Central memory CD8-positive, alpha-beta T cell (primary cell): ENCODE data around the gene DDX1.
"Not testable (repeated sequence)": the region's sequence is repeated elsewhere in the genome, so short reads cannot be mapped to it uniquely, and the experiment has no call there.

Experiments used
- ATAC-seq: fragments of 150-1000 bp; cut with Tn5 transposase; replicated peaks from 2 replicates; pipeline ENCODE4 v1.10.0; 2022; ENCODE audit warnings: mild to moderate bottlenecking, moderate FRiP score, moderate number of reproducible peaks; ENCODE audit not compliant: poor library complexity, severe bottlenecking; ENCODE audit errors: extremely low read depth
- DNase-seq, 2 donors: peaks; one replicate each; pipeline ENCODE4 v3.0.0; 2021; ENCODE audit warnings: low spot score in 2 of 2
- H3K27ac Mint-ChIP-seq: one replicate; pipeline ENCODE4 v1.8.0; 2022; ENCODE audit warnings: low read depth, mild to moderate bottlenecking, moderate library complexity, mixed read lengths
- H3K27me3 Mint-ChIP-seq: one replicate; pipeline ENCODE4 v1.8.0; 2022; ENCODE audit warnings: mixed read lengths
- H3K36me3 Mint-ChIP-seq: one replicate; pipeline ENCODE4 v1.8.0; 2022; ENCODE audit warnings: mild to moderate bottlenecking, moderate library complexity, mixed read lengths; ENCODE audit not compliant: insufficient read depth
- H3K4me1 Mint-ChIP-seq: one replicate; pipeline ENCODE4 v1.8.0; 2022; ENCODE audit warnings: mixed read lengths
- H3K4me3 Mint-ChIP-seq: one replicate; pipeline ENCODE4 v1.8.0; 2022; ENCODE audit warnings: mild to moderate bottlenecking, moderate library complexity, mixed read lengths
- H3K9me3 Mint-ChIP-seq: one replicate; pipeline ENCODE4 v1.8.0; 2022; ENCODE audit warnings: mixed read lengths

DDX1 gene

DNA sequence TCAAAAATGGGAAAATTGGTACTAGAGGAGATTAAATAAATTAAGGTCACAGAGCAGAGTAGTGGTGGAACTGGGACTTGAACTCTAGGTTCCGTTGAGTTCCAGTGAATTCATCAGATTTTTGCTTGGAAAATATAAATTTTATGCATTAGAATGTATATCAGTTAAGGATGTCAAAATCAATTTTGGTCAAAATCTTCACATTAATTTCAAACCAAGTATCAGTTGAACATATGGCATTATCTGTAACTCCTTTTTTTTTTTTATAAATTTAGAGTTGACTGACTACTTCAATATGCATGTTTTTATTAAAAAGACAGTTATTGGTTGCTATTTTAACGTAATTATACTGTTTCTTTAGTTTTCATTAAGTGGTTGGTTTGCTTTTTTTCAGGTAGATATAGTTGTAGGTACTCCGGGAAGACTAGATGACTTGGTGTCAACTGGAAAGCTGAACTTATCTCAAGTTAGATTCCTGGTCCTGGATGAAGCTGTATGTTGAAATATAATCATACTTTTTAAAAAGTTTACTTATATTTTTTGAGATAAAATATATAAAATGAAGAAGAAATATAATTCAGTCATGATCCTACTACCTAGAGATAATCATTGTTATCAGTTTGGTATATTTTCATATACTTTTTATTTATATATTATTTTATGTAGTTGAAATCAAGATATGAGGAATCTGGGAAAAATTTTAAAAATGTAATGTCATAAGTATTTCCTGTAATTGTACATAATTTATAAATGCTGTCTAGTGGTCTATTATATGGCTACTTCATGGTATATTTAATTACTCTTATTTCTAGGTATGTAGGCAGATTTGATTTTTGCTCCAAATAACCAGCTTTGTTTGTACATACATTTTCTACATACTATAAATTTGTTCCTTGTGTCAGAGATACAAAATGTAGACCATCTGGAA is 25.4 kb downstream of the DDX1 start:
- Mint-ChIP-seq H3K27me3 (no peaks in the 10 kb centered on the region), H3K4me3 (no peak overlapping the region), H3K9me3 (no peaks in the 10 kb centered on the region), H3K4me1 (no peaks in the 10 kb centered on the region), H3K27ac (no peak overlapping the region), H3K36me3 (peaks cover 36% of the 10 kb centered on the region)
- ATAC-seq (no peak), DNase-seq (no peak)

DNA sequence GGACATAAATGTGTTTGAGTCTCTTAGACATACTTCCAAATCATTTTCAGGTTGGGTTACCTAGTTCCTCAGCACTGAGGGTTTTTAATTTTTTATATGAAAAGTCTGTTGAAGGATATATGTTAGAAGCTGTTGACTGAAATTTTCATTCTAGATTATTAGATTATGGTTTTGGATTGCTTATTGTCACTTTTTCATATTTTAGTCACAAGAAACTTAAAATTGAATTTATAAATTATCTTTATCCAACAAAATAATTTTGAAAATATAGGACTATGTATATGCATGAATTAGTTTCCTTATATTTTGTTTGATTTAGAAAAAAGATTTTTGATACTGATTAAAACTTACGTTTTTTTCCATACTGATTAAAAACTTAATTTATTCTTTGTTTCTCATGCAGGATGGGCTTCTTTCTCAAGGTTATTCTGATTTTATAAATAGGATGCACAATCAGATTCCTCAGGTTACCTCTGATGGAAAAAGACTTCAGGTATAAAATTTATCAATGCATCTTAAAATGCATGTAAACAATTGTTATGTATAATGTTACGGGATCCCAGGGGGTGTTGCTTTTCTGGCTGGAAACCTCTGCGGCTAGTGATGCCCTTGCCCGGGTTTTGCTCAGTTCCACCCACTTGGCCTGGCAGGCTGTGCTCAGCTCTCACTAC is 26.2 kb downstream of the DDX1 start:
- ATAC-seq (no peak), DNase-seq (no peak)
- no peak overlapping the region for H3K4me3 Mint-ChIP-seq
- H3K9me3 Mint-ChIP-seq: no peaks in the 10 kb centered on the region
- H3K27ac Mint-ChIP-seq: no peak overlapping the region
- H3K36me3 Mint-ChIP-seq: peaks cover 42% of the 10 kb centered on the region
- H3K27me3 Mint-ChIP-seq: no peaks in the 10 kb centered on the region
- H3K4me1 Mint-ChIP-seq: no peaks in the 10 kb centered on the region

DNA sequence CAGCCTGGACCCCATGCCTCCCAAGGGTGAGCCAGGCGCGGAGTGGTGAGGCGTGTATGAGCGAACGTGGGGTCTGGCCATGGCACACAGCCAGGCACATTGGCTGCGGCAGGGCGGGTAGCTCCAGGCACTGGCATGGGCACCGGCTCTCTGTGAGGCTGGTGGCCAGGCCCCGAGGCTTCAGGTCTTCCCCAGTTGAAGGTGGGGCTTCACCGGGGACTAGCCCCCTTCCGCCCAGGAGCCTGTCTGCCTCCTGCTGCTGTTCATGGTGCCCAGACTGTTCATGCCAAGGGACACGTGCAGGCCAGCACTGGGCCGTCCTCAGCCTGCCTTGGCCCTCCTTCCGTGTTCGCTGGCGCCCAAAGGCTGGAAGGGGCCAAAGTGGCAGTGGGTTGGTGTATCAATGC is 26.8 kb downstream of the DDX1 start:
- Mint-ChIP-seq H3K9me3 (no peaks in the 10 kb centered on the region), H3K4me3 (no peak overlapping the region), H3K36me3 (peaks cover 41% of the 10 kb centered on the region), H3K27ac (no peak overlapping the region), H3K4me1 (no peaks in the 10 kb centered on the region), H3K27me3 (no peaks in the 10 kb centered on the region)
- ATAC-seq: no peak
- DNase-seq: no peak

DNA sequence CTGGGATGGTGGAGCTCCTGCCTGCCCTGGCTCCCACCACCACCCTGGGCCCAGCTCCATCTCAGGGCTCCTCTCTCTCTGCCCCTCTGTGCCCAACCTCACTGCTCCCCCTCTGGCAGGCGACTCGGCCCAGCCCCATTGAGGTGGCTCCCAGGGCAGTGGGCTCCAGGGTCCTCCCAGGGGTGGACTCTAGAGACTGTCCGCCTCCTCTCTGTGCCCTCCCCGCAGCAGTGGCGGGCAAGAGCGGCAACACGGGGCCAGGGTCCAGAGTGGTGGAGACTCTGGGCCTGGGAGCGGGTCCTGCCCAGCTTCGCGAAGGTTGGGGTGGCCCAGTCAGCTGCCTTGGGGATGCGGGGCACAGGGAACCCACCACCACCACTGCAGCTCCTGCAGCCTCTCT is 27.4 kb downstream of the DDX1 start:
- DNase-seq: no peak
- Mint-ChIP-seq H3K4me1 (no peaks in the 10 kb centered on the region), H3K9me3 (no peaks in the 10 kb centered on the region), H3K27me3 (no peaks in the 10 kb centered on the region), H3K27ac (no peak overlapping the region), H3K36me3 (peaks cover 42% of the 10 kb centered on the region), H3K4me3 (no peak overlapping the region)
- no peak for ATAC-seq

DNA sequence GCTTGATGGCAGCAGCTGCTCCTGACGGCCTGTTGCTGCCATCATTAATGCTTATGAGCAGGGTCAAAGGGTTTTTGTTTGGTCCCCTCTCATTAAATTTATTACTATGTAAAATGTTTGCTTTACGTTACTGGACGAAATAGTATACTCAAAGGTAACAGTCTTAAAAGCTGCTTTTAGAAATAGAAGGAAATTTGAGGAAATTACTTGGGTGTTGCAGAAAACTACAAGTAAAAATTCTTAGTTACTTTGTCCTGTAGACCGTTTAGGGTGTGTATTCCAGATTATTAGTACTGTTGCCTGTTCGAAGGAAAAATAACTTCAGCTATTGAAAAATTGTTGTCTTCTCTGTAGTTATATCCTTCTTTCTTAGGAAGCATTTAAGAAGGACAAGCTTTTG is 27.8 kb downstream of the DDX1 start:
- H3K27me3 Mint-ChIP-seq: no peaks in the 10 kb centered on the region
- ATAC-seq (no peak), DNase-seq (no peak)
- no peak overlapping the region for H3K27ac Mint-ChIP-seq
- no peaks in the 10 kb centered on the region for H3K4me1 Mint-ChIP-seq
- H3K4me3 Mint-ChIP-seq: no peak overlapping the region
- no peaks in the 10 kb centered on the region for H3K9me3 Mint-ChIP-seq
- H3K36me3 Mint-ChIP-seq: peaks cover 44% of the 10 kb centered on the region

DNA sequence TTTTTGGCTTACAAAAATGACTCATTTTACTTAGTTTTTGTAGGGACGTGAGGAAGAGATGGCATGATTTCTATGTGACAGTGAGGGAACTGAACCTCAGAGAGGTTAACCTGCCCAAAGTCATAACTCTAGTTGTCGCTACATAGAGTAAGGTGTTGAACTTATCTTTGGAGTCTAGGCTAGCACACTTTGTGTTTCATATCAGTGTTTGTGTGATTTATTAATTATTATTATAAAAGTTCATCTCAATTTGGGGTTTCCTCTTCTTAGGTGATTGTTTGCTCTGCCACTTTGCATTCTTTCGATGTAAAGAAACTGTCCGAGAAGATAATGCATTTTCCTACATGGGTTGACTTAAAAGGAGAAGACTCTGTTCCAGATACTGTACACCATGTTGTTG is 28.3 kb downstream of the DDX1 start:
- ATAC-seq (no peak), DNase-seq (no peak)
- H3K9me3 Mint-ChIP-seq: no peaks in the 10 kb centered on the region
- H3K4me3 Mint-ChIP-seq: no peak overlapping the region
- H3K36me3 Mint-ChIP-seq: peaks cover 48% of the 10 kb centered on the region
- H3K27ac Mint-ChIP-seq: no peak overlapping the region
- H3K4me1 Mint-ChIP-seq: no peaks in the 10 kb centered on the region
- no peaks in the 10 kb centered on the region for H3K27me3 Mint-ChIP-seq

DNA sequence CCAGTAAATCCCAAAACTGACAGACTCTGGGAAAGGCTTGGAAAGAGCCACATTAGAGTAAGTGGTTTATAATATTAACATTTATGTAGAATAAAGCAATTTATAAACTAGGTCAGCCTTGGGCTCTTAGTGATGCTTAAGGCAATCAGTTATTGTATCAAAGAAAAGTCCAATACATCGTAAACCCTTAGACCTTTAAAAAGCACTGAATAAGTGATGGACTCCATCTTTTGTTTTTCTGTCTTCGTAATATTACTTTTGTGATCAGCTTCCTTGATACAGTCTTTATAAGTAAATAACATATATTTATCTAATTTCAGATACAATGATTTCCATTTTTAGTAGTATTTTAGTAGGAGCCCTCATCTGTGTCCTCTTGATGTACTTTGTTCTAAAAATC is 28.7 kb downstream of the DDX1 start:
- Mint-ChIP-seq H3K27ac (no peak overlapping the region), H3K9me3 (no peaks in the 10 kb centered on the region), H3K4me3 (no peak overlapping the region), H3K4me1 (no peaks in the 10 kb centered on the region), H3K27me3 (no peaks in the 10 kb centered on the region), H3K36me3 (peaks cover 45% of the 10 kb centered on the region)
- ATAC-seq (no peak), DNase-seq (no peak)

DNA sequence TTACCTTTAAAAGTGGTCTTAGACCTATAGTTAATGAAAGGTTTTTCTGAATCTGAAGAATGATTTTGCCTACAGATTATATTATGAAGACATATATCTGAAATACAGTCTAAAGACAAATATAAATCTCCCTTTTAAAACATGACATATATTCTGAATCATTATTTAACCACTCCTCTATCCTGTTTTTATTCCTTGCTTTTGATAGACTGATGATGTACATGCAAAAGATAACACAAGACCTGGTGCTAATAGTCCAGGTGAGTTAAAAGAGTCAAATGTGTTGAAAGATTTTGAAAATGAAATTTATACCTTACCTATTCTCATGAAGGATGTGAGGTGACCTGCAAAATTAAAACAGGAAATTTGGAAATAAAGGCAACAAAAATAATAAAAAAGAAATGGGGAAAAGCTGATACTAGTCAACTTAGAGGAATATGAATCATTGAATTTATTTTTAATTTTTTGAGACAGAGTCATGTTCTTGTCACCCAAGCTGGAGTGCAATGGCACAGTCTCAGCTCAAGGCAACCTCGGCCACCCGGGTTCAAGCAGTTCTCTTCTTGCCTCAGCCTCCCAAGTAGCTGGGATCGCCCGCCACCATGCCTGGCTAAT is 29.3 kb downstream of the DDX1 start:
- Mint-ChIP-seq H3K4me1 (no peaks in the 10 kb centered on the region), H3K27ac (no peak overlapping the region), H3K27me3 (no peaks in the 10 kb centered on the region), H3K36me3 (peaks cover 47% of the 10 kb centered on the region), H3K9me3 (no peaks in the 10 kb centered on the region), H3K4me3 (no peak overlapping the region)
- ATAC-seq: no peak
- no peak for DNase-seq

DNA sequence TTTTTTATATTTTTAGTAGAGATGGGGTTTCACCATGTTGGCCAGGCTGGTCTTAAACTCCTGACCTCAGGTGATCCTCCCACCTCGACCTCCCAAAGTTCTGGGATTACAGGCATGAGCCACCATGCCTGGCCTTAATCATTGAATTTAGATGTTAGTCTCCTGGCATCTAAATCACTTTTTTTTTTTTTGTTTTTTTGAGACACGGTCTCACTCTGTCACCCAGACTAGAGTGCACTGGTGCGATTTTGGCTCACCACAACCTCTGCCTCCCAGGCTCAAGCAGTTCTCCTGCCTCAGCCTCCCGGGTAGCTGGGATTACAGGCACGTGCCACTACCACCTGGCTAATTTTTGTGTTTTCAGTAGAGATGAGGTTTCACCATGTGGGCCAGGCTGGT is 29.8 kb downstream of the DDX1 start:
- ATAC-seq, H3K4me1 Mint-ChIP-seq, H3K27ac Mint-ChIP-seq, H3K27me3 Mint-ChIP-seq, H3K4me3 Mint-ChIP-seq, H3K9me3 Mint-ChIP-seq, DNase-seq: not testable (repeated sequence)
- peaks cover 50% of the 10 kb centered on the region for H3K36me3 Mint-ChIP-seq

DNA sequence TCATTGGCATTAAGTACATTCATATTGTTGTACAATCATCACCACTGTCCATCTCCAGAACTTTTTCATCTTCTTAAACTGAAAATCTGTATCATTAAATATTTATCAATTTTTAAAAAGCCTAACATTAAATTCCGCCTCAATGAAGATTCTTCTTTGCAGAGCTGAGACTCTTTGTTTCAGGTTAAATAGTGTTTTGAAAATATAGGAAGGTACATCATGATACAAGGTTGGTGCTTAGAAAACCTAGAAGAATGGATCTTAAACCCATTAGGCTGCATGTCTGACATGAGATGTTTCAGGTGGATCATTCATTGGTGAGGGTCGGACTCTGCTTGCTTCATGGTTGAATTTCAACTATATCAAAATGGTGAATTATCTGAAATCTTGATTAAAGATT is 30.5 kb downstream of the DDX1 start:
- no peak overlapping the region for H3K27ac Mint-ChIP-seq
- no peaks in the 10 kb centered on the region for H3K9me3 Mint-ChIP-seq
- no peaks in the 10 kb centered on the region for H3K27me3 Mint-ChIP-seq
- DNase-seq (no peak), ATAC-seq (no peak)
- no peak overlapping the region for H3K4me3 Mint-ChIP-seq
- H3K4me1 Mint-ChIP-seq: no peaks in the 10 kb centered on the region
- H3K36me3 Mint-ChIP-seq: peaks cover 53% of the 10 kb centered on the region

DNA sequence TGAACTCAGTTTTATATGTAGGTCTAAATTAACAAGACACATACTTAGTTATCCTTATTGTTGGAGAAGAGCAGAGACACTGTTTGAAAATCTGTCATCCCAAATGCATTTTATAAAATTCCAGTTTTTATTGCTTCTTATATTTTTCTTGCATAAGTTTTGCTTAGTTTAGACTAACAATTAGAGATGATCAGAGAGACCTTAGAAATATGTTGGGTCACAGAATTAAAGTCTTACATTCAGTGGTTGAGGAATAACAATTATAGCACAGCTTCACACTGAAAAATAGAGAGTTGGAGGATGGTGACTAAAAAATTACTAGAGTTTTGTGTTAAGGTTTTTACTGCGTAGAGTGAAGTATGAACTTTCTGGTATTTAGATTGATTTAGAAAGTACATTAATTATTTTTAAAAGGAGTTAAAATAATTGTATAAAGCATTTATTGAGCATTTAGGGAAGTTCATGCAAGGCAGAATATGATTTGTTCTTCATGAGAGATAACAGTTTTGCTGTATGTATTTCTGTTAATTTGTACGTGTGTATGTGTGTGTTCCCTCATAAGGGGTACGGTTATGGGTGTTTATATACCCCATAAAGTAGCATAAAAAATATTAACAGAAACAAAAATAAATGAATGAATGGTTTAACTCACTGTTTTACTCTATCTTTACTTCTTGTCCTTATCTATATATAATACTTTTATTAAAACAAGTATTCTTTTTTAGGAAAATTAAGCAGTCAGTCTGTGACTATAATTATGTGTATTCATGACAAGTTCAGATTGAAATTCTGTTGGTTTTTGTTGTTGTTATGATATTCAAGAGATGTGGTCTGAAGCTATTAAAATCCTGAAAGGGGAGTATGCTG is 31.2 kb downstream of the DDX1 start:
- DNase-seq (no peak), ATAC-seq (no peak)
- peaks cover 53% of the 10 kb centered on the region for H3K36me3 Mint-ChIP-seq
- H3K27me3 Mint-ChIP-seq: no peaks in the 10 kb centered on the region
- H3K4me1 Mint-ChIP-seq: no peaks in the 10 kb centered on the region
- H3K27ac Mint-ChIP-seq: no peak overlapping the region
- no peak overlapping the region for H3K4me3 Mint-ChIP-seq
- H3K9me3 Mint-ChIP-seq: no peaks in the 10 kb centered on the region

DNA sequence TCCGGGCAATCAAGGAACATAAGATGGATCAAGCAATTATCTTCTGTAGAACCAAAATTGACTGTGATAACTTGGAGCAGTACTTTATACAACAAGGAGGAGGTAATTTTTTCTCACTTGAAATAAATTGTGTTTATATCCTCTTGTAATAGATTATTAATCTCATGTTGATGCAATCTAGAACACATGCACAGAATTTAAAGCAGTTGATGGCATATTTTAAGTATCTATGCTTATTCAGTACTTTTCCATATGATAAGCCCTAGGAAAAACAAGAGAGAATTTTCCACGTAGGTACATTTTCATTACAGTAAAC is 31.8 kb downstream of the DDX1 start:
- H3K4me1 Mint-ChIP-seq: no peaks in the 10 kb centered on the region
- H3K9me3 Mint-ChIP-seq: no peaks in the 10 kb centered on the region
- H3K27ac Mint-ChIP-seq: no peak overlapping the region
- peaks cover 58% of the 10 kb centered on the region for H3K36me3 Mint-ChIP-seq
- H3K4me3 Mint-ChIP-seq: no peak overlapping the region
- ATAC-seq (no peak), DNase-seq (no peak)
- H3K27me3 Mint-ChIP-seq: no peaks in the 10 kb centered on the region
